GM18909 (cell line): ENCODE results near the gene PGA3.
"Not testable (repeated sequence)": the region's sequence is repeated elsewhere in the genome, so short reads cannot be mapped to it uniquely, and the experiment has no call there.

Experiments used
- ATAC-seq: cut with Tn5 transposase; IDR thresholded peaks from one replicate; pipeline ENCODE4 v1.9.1; 2021; ENCODE audit warnings: mild to moderate bottlenecking; ENCODE audit not compliant: unreplicated experiment, poor library complexity

PGA3 gene

DNA sequence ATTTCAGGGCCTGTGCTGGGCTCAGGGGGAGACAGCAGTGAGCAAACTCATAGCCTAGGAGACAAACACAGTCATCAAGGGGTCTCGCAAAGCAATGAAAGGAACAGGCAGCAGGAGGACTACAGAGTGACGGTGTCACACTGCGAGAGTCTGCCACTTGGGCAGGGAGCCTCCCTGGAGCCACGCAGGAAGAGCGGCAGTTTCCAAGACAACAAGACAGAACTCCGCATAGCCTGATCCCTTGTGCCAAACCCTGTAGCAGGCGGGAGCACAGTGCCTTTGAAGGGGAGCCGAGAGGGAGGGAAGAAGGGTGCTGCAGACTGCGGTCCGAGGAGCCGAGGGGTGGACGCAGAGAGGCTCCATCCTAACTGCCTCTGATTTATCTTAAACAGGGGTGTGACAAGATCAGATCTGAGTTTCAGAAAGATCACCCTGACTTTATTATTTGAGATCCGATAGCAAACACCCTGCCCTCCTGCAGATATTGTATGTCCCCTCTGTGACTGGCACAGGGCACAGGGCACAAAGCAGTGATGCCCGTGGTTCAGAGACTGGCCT, 1.3 kb downstream of the PGA3 start:
- ATAC-seq = not testable (repeated sequence)

GRCh38 chr11:61207636-61208310, 4.5 kb downstream of the PGA3 start:
- ATAC-seq = not testable (repeated sequence)

GRCh38 chr11:61210629-61211028, 7.3 kb downstream of the PGA3 start:
- ATAC-seq = not testable (repeated sequence)

DNA sequence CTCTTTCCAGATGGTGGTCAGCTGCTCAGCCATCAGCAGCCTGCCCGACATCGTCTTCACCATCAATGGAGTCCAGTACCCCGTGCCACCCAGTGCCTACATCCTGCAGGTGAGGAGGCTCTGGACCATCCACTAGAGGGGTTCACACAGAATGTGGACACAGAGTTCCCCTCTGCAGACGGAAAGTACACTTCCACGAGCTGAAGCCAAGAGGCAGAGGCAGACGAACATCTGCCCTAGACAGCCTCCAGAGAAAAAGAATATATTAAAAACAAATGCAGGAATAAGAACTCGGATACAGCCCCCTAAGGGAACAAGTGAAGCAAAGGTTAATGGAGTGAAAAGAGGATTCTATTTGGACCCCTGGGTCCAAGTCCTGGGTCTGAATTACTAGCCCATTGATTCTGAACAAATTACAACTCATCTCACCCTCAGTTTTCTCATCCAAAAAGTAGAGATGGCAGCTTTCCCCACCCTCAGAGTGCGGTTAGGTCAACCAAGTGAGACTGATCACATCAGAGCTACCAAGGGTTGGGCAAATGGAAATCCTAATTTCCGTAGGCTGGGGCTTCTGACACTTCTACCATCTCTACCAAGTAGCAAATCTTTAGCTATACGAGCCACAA, 8.1 kb downstream of the PGA3 start:
- not testable (repeated sequence) for ATAC-seq

GRCh38 chr11:61212202-61212601, 8.9 kb downstream of the PGA3 start:
- not testable (repeated sequence) for ATAC-seq

- ATAC-seq = not testable (repeated sequence)
Measured at GRCh38 chr11:61213711-61214324, 10.5 kb downstream of the PGA3 start.

GRCh38 chr11:61218306-61218705, 15.0 kb downstream of the PGA3 start:
- ATAC-seq = not testable (repeated sequence)

DNA sequence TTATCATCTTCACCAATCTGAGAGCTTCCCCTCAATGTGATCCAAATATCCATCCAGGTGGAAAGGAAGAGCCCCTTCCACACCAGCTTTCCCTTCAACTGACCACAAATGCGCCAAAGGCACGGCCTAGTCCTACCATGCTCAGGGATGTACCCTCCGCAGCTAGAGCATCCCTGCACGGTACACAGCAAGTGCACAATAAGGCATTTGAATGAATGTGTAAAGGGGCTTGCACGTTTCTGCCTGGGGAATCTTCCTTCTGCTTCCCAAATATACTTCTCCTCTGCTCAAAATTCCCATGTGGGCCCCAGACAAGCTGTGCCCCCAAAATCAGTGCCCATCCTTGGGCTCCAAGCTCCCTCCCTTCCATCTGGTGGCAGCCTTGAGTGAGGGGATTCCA, 15.7 kb downstream of the PGA3 start:
- not testable (repeated sequence) for ATAC-seq

GRCh38 chr11:61222047-61222446, 18.7 kb downstream of the PGA3 start, which contains the start of gene PGA4:
TSS of gene PGA4 (plus strand) at chr11:61222347. CDS start at chr11:61222401, 54 bp downstream.
- not testable (repeated sequence) for ATAC-seq

DNA sequence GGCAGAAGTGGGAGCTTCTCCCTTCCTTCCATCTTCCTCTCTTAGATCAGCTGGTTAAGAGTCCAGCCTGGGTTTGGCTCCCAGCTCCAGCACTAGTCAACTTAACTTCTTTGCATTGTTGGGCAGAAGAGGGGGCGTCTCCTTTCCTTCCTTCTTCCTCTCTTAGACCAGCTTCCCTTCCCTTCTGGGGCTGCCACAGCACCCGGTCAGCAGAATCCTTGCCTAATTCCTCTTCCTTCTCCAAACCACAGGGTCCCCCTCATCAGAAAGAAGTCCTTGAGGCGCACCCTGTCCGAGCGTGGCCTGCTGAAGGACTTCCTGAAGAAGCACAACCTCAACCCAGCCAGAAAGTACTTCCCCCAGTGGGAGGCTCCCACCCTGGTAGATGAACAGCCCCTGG, 19.4 kb downstream of the PGA3 start:
- ATAC-seq = not testable (repeated sequence)

GRCh38 chr11:61226457-61227137, 23.3 kb downstream of the PGA3 start:
- ATAC-seq = not testable (repeated sequence)

GRCh38 chr11:61229458-61229857, 26.1 kb downstream of the PGA3 start:
- not testable (repeated sequence) for ATAC-seq

DNA sequence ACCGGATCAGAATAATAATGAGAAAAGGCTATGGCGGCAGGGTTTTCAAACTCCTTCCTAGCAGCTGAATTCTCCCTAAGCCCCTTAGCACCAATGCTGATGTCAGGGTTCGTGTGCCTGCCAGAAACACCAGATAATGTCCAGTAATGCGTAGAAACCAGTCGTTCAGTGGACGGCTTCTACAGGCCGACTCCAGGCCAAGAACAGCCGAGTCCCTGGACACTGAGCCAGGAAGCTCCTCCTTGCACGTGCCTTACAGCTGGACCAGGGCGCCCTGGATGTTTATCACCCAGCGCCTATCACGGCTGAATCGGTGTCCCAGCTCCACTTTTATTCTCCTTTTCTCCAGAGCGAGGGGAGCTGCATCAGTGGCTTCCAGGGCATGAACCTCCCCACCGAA, 27.7 kb downstream of the PGA3 start:
- ATAC-seq = not testable (repeated sequence)

- not testable (repeated sequence) for ATAC-seq
Measured at GRCh38 chr11:61231585-61231984, 28.3 kb downstream of the PGA3 start.

DNA sequence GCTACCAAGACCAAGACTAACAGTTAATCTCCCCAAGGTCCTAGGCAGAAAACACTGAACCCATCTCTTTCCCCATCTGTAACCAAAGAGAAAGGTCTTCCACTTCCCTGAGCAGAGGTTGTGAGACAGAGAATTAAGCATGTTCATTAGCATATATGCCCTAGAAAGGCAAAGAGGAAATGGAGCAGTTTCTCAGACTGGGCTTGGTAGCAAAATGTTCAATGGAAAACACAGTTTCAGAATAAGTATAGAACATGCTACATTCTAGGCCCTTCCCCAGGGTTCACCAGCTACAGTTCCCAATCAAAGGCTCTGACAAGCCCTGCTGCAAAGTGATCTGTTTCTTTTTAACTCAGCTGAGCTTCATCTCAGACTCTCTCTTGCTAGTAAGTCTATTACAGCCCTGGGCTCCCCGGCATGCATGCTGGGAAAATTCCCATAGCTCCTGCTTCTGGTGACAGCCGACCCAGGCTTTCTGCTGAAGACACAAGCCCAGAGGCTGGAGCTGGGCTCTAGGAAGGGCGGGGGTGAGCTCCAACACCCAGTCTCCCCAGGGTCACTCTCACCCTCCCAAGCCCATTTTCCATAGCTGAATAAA, 29.3 kb downstream of the PGA3 start:
- not testable (repeated sequence) for ATAC-seq

- ATAC-seq = not testable (repeated sequence)
Measured at GRCh38 chr11:61237130-61237529, 33.8 kb downstream of the PGA3 start.

GRCh38 chr11:61240288-61240687, 37.0 kb downstream of the PGA3 start:
- ATAC-seq = not testable (repeated sequence)

DNA sequence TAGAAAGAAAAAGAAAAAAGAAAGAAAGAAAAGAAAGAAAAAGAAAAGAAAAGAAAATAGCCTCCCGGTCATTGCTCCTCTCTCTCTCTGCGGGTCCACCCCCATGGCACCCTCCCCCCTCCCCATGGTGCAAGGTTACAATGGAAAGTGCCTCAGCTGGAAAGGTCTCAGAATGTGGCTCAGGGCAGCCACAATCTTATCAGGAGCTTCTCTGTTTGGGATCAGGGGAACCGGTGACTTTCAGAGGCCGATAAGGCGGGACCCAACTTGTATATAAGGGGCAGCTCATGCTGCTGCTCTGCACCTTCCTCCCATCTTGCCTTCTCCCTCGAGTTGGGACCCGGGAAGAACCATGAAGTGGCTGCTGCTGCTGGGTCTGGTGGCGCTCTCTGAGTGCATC, 37.6 kb downstream of the PGA3 start, which contains the start of gene PGA5:
TSS of gene PGA5 (plus strand) at position 301 of the 400 bp plus-strand sequence. CDS start at position 353, 52 bp downstream.
- ATAC-seq = not testable (repeated sequence)

DNA sequence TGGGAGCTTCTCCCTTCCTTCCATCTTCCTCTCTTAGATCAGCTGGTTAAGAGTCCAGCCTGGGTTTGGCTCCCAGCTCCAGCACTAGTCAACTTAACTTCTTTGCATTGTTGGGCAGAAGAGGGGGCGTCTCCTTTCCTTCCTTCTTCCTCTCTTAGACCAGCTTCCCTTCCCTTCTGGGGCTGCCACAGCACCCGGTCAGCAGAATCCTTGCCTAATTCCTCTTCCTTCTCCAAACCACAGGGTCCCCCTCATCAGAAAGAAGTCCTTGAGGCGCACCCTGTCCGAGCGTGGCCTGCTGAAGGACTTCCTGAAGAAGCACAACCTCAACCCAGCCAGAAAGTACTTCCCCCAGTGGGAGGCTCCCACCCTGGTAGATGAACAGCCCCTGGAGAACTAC, 38.2 kb downstream of the PGA3 start:
- not testable (repeated sequence) for ATAC-seq
